MM.1S (cell line): ENCODE results near the gene MASP2.

Experiments
- DNase-seq: peaks from one replicate; pipeline ENCODE4 v3.0.0-alpha.2; 2015
- H2AFZ ChIP-seq: fragments of 300-600 bp; sonication (generic); 2 replicates; pipeline ENCODE4 v1.6.0; 2016; ENCODE audit warnings: antibody characterized with exemption, low read length
- H3F3A ChIP-seq: fragments of 300-600 bp; sonication (generic); 2 replicates; pipeline ENCODE4 v1.6.1; 2016; ENCODE audit warnings: mild to moderate bottlenecking, antibody characterized with exemption, low read length, moderate library complexity, mixed read lengths; ENCODE audit not compliant: insufficient read depth
- H3K27ac ChIP-seq: fragments of 300-600 bp; sonication (generic); 2 replicates; pipeline ENCODE4 v1.5.1; 2016; ENCODE audit warnings: mild to moderate bottlenecking, low read length
- H3K27me3 ChIP-seq: fragments of 300-600 bp; sonication (generic); replicated peaks from 2 replicates; pipeline ENCODE4 v1.6.0; 2016; ENCODE audit warnings: low read length; ENCODE audit not compliant: insufficient read depth
- H3K36me3 ChIP-seq: fragments of 300-600 bp; sonication (generic); replicated peaks from 2 replicates; pipeline ENCODE4 v1.6.1; 2016; ENCODE audit warnings: mild to moderate bottlenecking, low read length, mixed read lengths; ENCODE audit not compliant: insufficient read depth
- H3K4me1 ChIP-seq: fragments of 300-600 bp; sonication (generic); 2 replicates; pipeline ENCODE4 v1.6.1; 2016; ENCODE audit warnings: low read length, mixed read lengths
- H3K4me2 ChIP-seq: fragments of 300-600 bp; sonication (generic); 2 replicates; pipeline ENCODE4 v1.6.0; 2016; ENCODE audit warnings: low read depth, low read length
- H3K4me3 ChIP-seq: fragments of 300-600 bp; sonication (generic); 2 replicates; pipeline ENCODE4 v1.5.1; 2016; ENCODE audit warnings: low read length, mixed read lengths
- H3K79me2 ChIP-seq: fragments of 300-600 bp; sonication (generic); 2 replicates; pipeline ENCODE4 v1.6.1; 2016; ENCODE audit warnings: mixed run types, low read length, mixed read lengths
- H3K9ac ChIP-seq: fragments of 300-600 bp; sonication (generic); 2 replicates; pipeline ENCODE4 v1.6.1; 2016; ENCODE audit warnings: low read length, mixed read lengths
- H3K9me2 ChIP-seq: fragments of 300-600 bp; sonication (generic); replicated peaks from 2 replicates; pipeline ENCODE4 v1.6.1; 2016; ENCODE audit warnings: mild to moderate bottlenecking, low read length, mixed read lengths; ENCODE audit not compliant: insufficient read depth
- H3K9me3 ChIP-seq: fragments of 300-600 bp; sonication (generic); replicated peaks from 2 replicates; pipeline ENCODE4 v1.6.1; 2016; ENCODE audit warnings: mild to moderate bottlenecking, low read length, mixed read lengths; ENCODE audit not compliant: insufficient read depth
- H4K20me1 ChIP-seq: fragments of 300-600 bp; sonication (generic); 2 replicates; pipeline ENCODE4 v1.6.1; 2016; ENCODE audit warnings: mild to moderate bottlenecking, low read length, moderate library complexity, mixed read lengths; ENCODE audit not compliant: insufficient read depth
- CTCF ChIP-seq: fragments of 300-600 bp; sonication (generic); IDR thresholded peaks from 2 replicates; pipeline ENCODE4 v1.5.1; 2016; ENCODE audit warnings: antibody characterized with exemption, low read length, mixed read lengths
- EZH2 ChIP-seq: fragments of 300-600 bp; sonication (generic); optimal IDR thresholded peaks from 2 replicates; pipeline ENCODE3; 2017; ENCODE audit warnings: low read depth, mild to moderate bottlenecking, antibody characterized with exemption, low read length, mixed read lengths
- EZH2phosphoT487 ChIP-seq: fragments of 300-600 bp; sonication (generic); IDR thresholded peaks from 2 replicates; pipeline ENCODE4 v1.6.1; 2018; ENCODE audit warnings: antibody characterized with exemption, low read length

Gene MASP2

GRCh38 chr1:11044086-11044848 is 2.8 kb downstream of the MASP2 start:
- Histone ChIP-seq H3K9ac (no peak overlapping the region), H3K27ac (no peak overlapping the region), H3K36me3 (no peaks in the 10 kb centered on the region), H3K4me1 (no peaks in the 10 kb centered on the region), H3K4me2 (no peak overlapping the region), H3K79me2 (no peaks in the 10 kb centered on the region), H3K27me3 (0 out of 2 replicates have a peak, but pooled peaks cover 8% of the 10 kb centered on the region), H3F3A (no peaks in the 10 kb centered on the region), H4K20me1 (no peaks in the 10 kb centered on the region), H3K9me3 (no peaks in the 10 kb centered on the region), H2AFZ (no peak overlapping the region), H3K4me3 (no peak overlapping the region), H3K9me2 (no peaks in the 10 kb centered on the region)
- DNase-seq = no peak
- TF ChIP-seq EZH2phosphoT487 = no peak
- no peak for TF ChIP-seq CTCF
- no peak for TF ChIP-seq EZH2

- H3K36me3 ChIP-seq = no peaks in the 10 kb centered on the region
- no peak overlapping the region for H3K27ac ChIP-seq
- H2AFZ ChIP-seq = no peak overlapping the region
- H3K27me3 ChIP-seq = 0 out of 2 replicates have a peak, but pooled peaks cover 8% of the 10 kb centered on the region
- no peak overlapping the region for H3K9ac ChIP-seq
- H3K4me3 ChIP-seq = no peak overlapping the region
- no peaks in the 10 kb centered on the region for H3K4me1 ChIP-seq
- DNase-seq = no peak
- no peaks in the 10 kb centered on the region for H3K9me2 ChIP-seq
- no peak for TF ChIP-seq CTCF
- TF ChIP-seq EZH2phosphoT487 = no peak
- no peak for TF ChIP-seq EZH2
- no peaks in the 10 kb centered on the region for H3F3A ChIP-seq
- no peaks in the 10 kb centered on the region for H3K79me2 ChIP-seq
- H4K20me1 ChIP-seq = no peaks in the 10 kb centered on the region
- H3K4me2 ChIP-seq = no peak overlapping the region
- H3K9me3 ChIP-seq = no peaks in the 10 kb centered on the region
Observed at GRCh38 chr1:11042995-11043874, 3.8 kb downstream of the MASP2 start.

GRCh38 chr1:11042065-11042464 is 5.0 kb downstream of the MASP2 start:
- Histone ChIP-seq H4K20me1 (no peaks in the 10 kb centered on the region), H3K36me3 (no peaks in the 10 kb centered on the region), H3K9me2 (no peaks in the 10 kb centered on the region), H3F3A (no peaks in the 10 kb centered on the region), H3K9ac (no peak overlapping the region), H3K4me3 (no peak overlapping the region), H3K27me3 (0 out of 2 replicates have a peak, but pooled peaks cover 6% of the 10 kb centered on the region), H3K4me2 (no peak overlapping the region), H3K4me1 (no peaks in the 10 kb centered on the region), H3K9me3 (no peaks in the 10 kb centered on the region), H3K27ac (no peak overlapping the region), H2AFZ (no peak overlapping the region), H3K79me2 (no peaks in the 10 kb centered on the region)
- TF ChIP-seq EZH2phosphoT487 (no peak), CTCF (no peak), EZH2 (no peak)
- no peak for DNase-seq
